K562 (cell line): Measurements from ENCODE around the gene PCDHGA5. TPM values are rescaled to one million over a fixed set of nuclear protein-coding genes. Genes with fewer than 3 reads are reported as not detected.

Experiments
- ATAC-seq: fragments of 200-7000 bp; cut with Tn5 transposase; 3 replicates; pipeline ENCODE4 v1.9.1; 2020; ENCODE audit warnings: moderate library complexity
- BruUV-seq: library from RNA; stranded (reverse); fragments of 400-500 nt; replicated peaks from 2 replicates; lab custom pipeline; 2021; lab: Mats Ljungman, UMichigan
- CTCF ChIA-PET: fragments of 300-600 bp; formaldehyde crosslinking; extraction: SDS; loops from one replicate; lab custom pipeline; 2021; ENCODE audit warnings: low intra/inter-chr PET ratio; lab: Yijun Ruan, JAX
- POLR2A ChIA-PET: fragments of 300-600, 350-650 bp; sonication (Branson Sonifier 250); formaldehyde crosslinking; extraction: SDS; loops from one replicate; lab custom pipeline; 2021; ENCODE audit warnings: antibody characterized with exemption, inconsistent platforms; lab: Yijun Ruan, JAX
- DNase-seq, 4 experiments: peaks; one replicate each; pipeline versions ENCODE4 v3.0.0 to v3.0.0-alpha.2; 2011 to 2018; ENCODE audit warnings: low spot score in 3 of 4, mixed read lengths in 3 of 4; ENCODE audit errors: extremely low read depth in 1 of 4
- FAIRE-seq: peaks from 2 replicates; lab custom pipeline; 2011; peaks lifted over from hg19 to GRCh38; lab: Jason Lieb, UNC
- H2AFZ ChIP-seq: 2 replicates; pipeline ENCODE4 v1.6.0; 2011; ENCODE audit warnings: low read depth, low read length, control low read depth, inconsistent platforms
- H3K27ac ChIP-seq: fragments of 200-600 bp; 3 replicates; pipeline ENCODE4 v1.8.0; 2011; ENCODE audit warnings: low read depth, mild to moderate bottlenecking, control low read depth, inconsistent platforms, low read length, moderate library complexity, mixed read lengths; ENCODE audit errors: extremely low read depth
- H3K27me3 ChIP-seq, 2 experiments: fragments of 300-600 bp in 1 of 2; 2 replicates in 1 of 2; 3 replicates in 1 of 2; pipeline versions ENCODE4 v1.6.0 to v1.8.0; 2011; ENCODE audit warnings: inconsistent platforms in 2 of 2, low read length in 2 of 2, mild to moderate bottlenecking in 1 of 2, mixed read lengths in 1 of 2, moderate library complexity in 1 of 2; ENCODE audit not compliant: control insufficient read depth in 2 of 2, insufficient read depth in 2 of 2
- H3K36me3 ChIP-seq: fragments of 300-600 bp; 3 replicates; pipeline ENCODE4 v1.8.0; 2011; ENCODE audit warnings: mild to moderate bottlenecking, low read length, inconsistent platforms; ENCODE audit not compliant: control insufficient read depth, insufficient read depth
- H3K4me1 ChIP-seq, 2 experiments: fragments of 200-600 bp in 1 of 2; replicated peaks in 1 of 2; 2 replicates in 1 of 2; 3 replicates in 1 of 2; pipeline versions ENCODE4 v1.5.1 to v1.8.0; 2011; ENCODE audit warnings: inconsistent platforms in 2 of 2, low read length in 2 of 2, mild to moderate bottlenecking in 1 of 2, mixed read lengths in 1 of 2, moderate library complexity in 1 of 2; ENCODE audit not compliant: control insufficient read depth in 2 of 2, insufficient read depth in 2 of 2
- H3K4me2 ChIP-seq: 2 replicates; pipeline ENCODE4 v1.6.1; 2011; ENCODE audit warnings: low read length, control low read depth, inconsistent platforms, mixed read lengths; ENCODE audit not compliant: insufficient read depth
- H3K4me3 ChIP-seq: fragments of 200-600 bp; sonication (generic), shearing (Covaris generic); 2 replicates; pipeline ENCODE4 v1.5.1; 2016; ENCODE audit warnings: control low read depth, inconsistent platforms
- H3K79me2 ChIP-seq: fragments of 200-600 bp; 3 replicates; pipeline ENCODE4 v1.8.0; 2011; ENCODE audit warnings: low read length, inconsistent platforms; ENCODE audit not compliant: control insufficient read depth, insufficient read depth
- H3K9ac ChIP-seq, 2 experiments: 2 replicates each; pipeline versions ENCODE4 v1.6.0 to v1.6.1; 2011; ENCODE audit warnings: low read depth in 2 of 2, low read length in 2 of 2, control low read depth in 1 of 2, inconsistent platforms in 1 of 2, mild to moderate bottlenecking in 1 of 2, mixed read lengths in 1 of 2; ENCODE audit not compliant: insufficient read depth in 1 of 2
- H3K9me1 ChIP-seq: one replicate; pipeline ENCODE4 v1.6.0; 2011; ENCODE audit warnings: inconsistent platforms, mild to moderate bottlenecking, low read length, moderate library complexity; ENCODE audit not compliant: control insufficient read depth, insufficient read depth
- H3K9me3 ChIP-seq: replicated peaks from 2 replicates; pipeline ENCODE4 v1.5.1; 2011; ENCODE audit warnings: low read depth, low read length, inconsistent platforms; ENCODE audit not compliant: control insufficient read depth, insufficient read depth
- H4K20me1 ChIP-seq: replicated peaks from 2 replicates; pipeline ENCODE4 v1.6.1; 2011; ENCODE audit warnings: low read length, inconsistent platforms, mixed read lengths; ENCODE audit not compliant: control insufficient read depth, insufficient read depth
- BCOR ChIP-seq: fragments of 450-650 bp; IDR thresholded peaks from 2 replicates; pipeline ENCODE4 v1.6.1; 2016
- BRCA1 ChIP-seq, 2 experiments: fragments of 450-650 bp in 1 of 2; sonication (generic) in 1 of 2; formaldehyde crosslinking in 1 of 2; IDR thresholded peaks; 2 replicates each; pipeline versions ENCODE4 v1.5.0 to v1.6.1; 2017 to 2020; ENCODE audit warnings: mild to moderate bottlenecking in 1 of 2, missing genetic modification reagents in 1 of 2
- ETS2 ChIP-seq: IDR thresholded peaks from 2 replicates; pipeline ENCODE4 v1.6.1; 2016; ENCODE audit warnings: borderline replicate concordance, missing genetic modification characterization, mild to moderate bottlenecking, moderate library complexity, missing compliant biosample characterization; ENCODE audit not compliant: poor library complexity, severe bottlenecking
- FOXA3 ChIP-seq, 2 experiments: fragments of 450-650 bp in 1 of 2; sonication (generic) in 1 of 2; formaldehyde crosslinking; IDR thresholded peaks in 1 of 2; conservative IDR thresholded peaks in 1 of 2; 2 replicates each; pipeline versions ENCODE4 v1.4.0 to v1.8.0; 2020 to 2022; ENCODE audit warnings: mild to moderate bottlenecking in 2 of 2, missing genetic modification reagents in 1 of 2
- HMGN3 ChIP-seq: IDR thresholded peaks from 2 replicates; pipeline ENCODE4 v1.6.1; 2011; ENCODE audit warnings: borderline replicate concordance, low read depth, mild to moderate bottlenecking, mixed read lengths, low read length; ENCODE audit not compliant: insufficient read length; ENCODE audit errors: extremely low read depth
- KLF1 ChIP-seq: fragments of 450-650 bp; IDR thresholded peaks from 2 replicates; pipeline ENCODE4 v1.6.1; 2016; ENCODE audit warnings: missing genetic modification characterization, missing compliant biosample characterization
- MTA2 ChIP-seq: fragments of 450-650 bp; IDR thresholded peaks from 2 replicates; pipeline ENCODE4 v1.6.1; 2016; ENCODE audit warnings: low read depth
- MXI1 ChIP-seq: IDR thresholded peaks from 2 replicates; pipeline ENCODE4 v1.6.1; 2011; ENCODE audit warnings: low read depth, mild to moderate bottlenecking, improper control_type of control experiment, low read length
- NCOA4 ChIP-seq: fragments of 450-650 bp; IDR thresholded peaks from 2 replicates; pipeline ENCODE4 v1.6.1; 2018; ENCODE audit warnings: mild to moderate bottlenecking; ENCODE audit not compliant: partially characterized antibody
- NFE2L1 ChIP-seq: fragments of 450-650 bp; IDR thresholded peaks from 2 replicates; pipeline ENCODE4 v1.6.1; 2016; ENCODE audit warnings: missing genetic modification characterization, low read depth, mild to moderate bottlenecking, missing compliant biosample characterization, moderate library complexity, borderline replicate concordance
- SAFB2 ChIP-seq: fragments of 200-400 bp; formaldehyde crosslinking; IDR thresholded peaks from 2 replicates; pipeline ENCODE4 v1.6.1; 2018; ENCODE audit warnings: borderline replicate concordance, low read length, low read depth, moderate library complexity; ENCODE audit not compliant: severe bottlenecking
- SMARCA4 ChIP-seq: fragments of 450-650 bp; IDR thresholded peaks from 2 replicates; pipeline ENCODE4 v1.6.1; 2016
- SP1 ChIP-seq: sonication (generic); formaldehyde crosslinking; IDR thresholded peaks from 2 replicates; pipeline ENCODE4 v1.8.1; 2022; ENCODE audit warnings: mild to moderate bottlenecking, missing genetic modification reagents
- WGBS: fragments of 100-300 bp; shearing (Covaris generic); methylation state at CpG from one replicate; pipeline ENCODE4 v1.1.6; 2016; ENCODE audit warnings: low coverage, mixed read lengths; ENCODE audit not compliant: insufficient coverage; ENCODE audit errors: missing lambda C conversion rate; 5-methylcytosine and 5-hydroxymethylcytosine counted together
- in situ Hi-C: fragments of 300-500 bp; cut with MboI; formaldehyde crosslinking; loops from 4 replicates; pipeline ENCODE4 v1.15.0; 2018; ENCODE audit warnings: inconsistent platforms, mixed read lengths
- intact Hi-C: fragments of 100-400 bp; cut with micrococcal nuclease; formaldehyde crosslinking; loops from 2 replicates; pipeline ENCODE4 v1.14.2; 2022
- polyA plus RNA-seq, 8 experiments: library from polyadenylated mRNA; depleted of rRNA in 4 of 8; stranded (reverse) in 5 of 8; unstranded in 3 of 8; fragments of >200 nt; fragmentation: Nextera tagmentation in 2 of 8; fragmentation: Illumina TruSeq in 1 of 8; extraction: Ambion mirVana in 2 of 8; extraction: Trizol in 1 of 8; gene quantifications; 2 replicates each; pipeline versions ENCODE4 v1.2.1 to v1.2.3, GENCODE V29; 2011 to 2014; ENCODE audit warnings: inconsistent platforms in 1 of 8, missing spikeins in 1 of 8
- total RNA-seq, 7 experiments: library from RNA; depleted of rRNA in 6 of 7; stranded (reverse); fragments of >200 nt in 6 of 7; fragmentation: Illumina TruSeq in 2 of 7; extraction: Trizol in 2 of 7; gene quantifications; 2 replicates each; pipeline versions ENCODE4 v1.2.1 to v1.2.3, GENCODE V29; 2011 to 2021; ENCODE audit warnings: low replicate concordance in 1 of 7
- TF ChIP-seq, protein P1 (sequence below): fragments of 450-650 bp; IDR thresholded peaks from 2 replicates; pipeline ENCODE4 v1.6.1; 2018; ENCODE audit warnings: mild to moderate bottlenecking, low read depth; ENCODE audit not compliant: partially characterized antibody
- TF ChIP-seq, protein P2 (sequence below): fragments of 450-650 bp; IDR thresholded peaks from 2 replicates; pipeline ENCODE4 v1.6.1; 2017; ENCODE audit warnings: antibody characterized with exemption, mild to moderate bottlenecking

PCDHGA5 gene
- total and polyA plus RNA-seq, 9 of the 15 experiments (the other 6 are each of a cell fraction or from before 2014, with no cell fraction given): 0.01 to 0.18 (median 0.12) TPM; not detected in 1

DNA sequence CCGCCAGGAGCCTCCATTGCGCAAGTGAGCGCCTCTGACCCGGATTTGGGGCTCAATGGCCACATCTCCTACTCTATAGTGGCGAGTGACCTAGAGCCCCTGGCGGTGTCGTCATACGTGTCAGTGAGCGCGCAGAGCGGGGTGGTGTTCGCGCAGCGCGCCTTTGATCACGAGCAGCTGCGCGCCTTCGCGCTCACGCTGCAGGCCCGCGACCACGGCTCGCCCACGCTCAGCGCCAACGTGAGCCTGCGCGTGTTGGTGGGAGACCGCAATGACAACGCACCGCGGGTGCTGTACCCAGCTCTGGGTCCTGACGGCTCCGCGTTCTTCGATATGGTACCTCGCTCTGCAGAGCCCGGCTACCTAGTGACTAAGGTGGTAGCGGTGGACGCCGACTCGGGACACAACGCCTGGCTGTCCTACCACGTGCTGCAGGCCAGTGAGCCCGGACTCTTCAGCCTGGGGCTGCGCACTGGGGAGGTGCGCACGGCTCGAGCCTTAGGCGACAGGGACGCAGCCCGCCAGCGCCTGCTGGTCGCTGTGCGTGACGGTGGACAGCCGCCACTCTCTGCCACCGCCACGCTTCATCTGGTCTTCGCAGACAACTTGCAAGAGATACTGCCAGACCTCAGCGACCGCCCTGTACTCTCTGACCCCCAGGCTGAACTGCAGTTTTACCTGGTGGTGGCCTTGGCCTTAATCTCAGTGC lies 45.8 kb downstream of the PCDHGA5 start (continued):
- TF ChIP-seq, protein P1, sequence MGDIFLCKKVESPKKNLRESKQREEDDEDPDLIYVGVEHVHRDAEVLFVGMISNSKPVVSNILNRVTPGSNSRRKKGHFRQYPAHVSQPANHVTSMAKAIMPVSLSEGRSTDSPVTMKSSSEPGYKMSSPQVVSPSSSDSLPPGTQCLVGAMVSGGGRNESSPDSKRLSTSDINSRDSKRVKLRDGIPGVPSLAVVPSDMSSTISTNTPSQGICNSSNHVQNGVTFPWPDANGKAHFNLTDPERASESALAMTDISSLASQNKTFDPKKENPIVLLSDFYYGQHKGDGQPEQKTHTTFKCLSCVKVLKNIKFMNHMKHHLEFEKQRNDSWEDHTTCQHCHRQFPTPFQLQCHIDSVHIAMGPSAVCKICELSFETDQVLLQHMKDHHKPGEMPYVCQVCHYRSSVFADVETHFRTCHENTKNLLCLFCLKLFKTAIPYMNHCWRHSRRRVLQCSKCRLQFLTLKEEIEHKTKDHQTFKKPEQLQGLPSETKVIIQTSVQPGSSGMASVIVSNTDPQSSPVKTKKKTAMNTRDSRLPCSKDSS: no peak
- no peak for TF ChIP-seq SMARCA4

DNA sequence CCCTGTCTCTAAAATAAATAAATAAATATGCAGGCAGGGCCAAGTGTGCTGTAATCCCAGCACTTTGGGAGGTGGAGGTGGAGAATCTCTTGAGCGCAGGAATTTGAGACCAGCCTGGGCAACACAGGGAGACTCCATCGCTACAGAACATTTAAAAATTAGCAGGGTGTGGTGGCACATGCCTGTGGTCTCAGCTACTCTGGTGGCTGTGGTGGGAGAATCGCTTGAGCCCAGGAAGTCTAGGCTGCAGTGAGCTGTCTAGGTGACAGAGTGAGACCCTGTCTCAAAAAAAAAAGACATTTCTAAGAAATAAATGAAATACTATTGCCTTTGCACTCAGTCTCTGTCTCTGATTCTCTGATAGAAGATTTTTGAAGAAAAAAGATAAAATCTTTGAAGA lies 47.6 kb downstream of the PCDHGA5 start:
- intact Hi-C loops (loop anchor here (5.0 kb wide), 1 partner anchor 111 kb away; no protein-coding TSS in a partner anchor), in situ Hi-C loops (no loop called here)
- Histone ChIP-seq H3K79me2 (no peaks in the 10 kb centered on the region), H4K20me1 (no peaks in the 10 kb centered on the region), H3K27me3 (peaks cover 7 to 33% of the 10 kb centered on the region in 2 experiments; a peak in 4 of 5 replicates), H3K4me3 (no peak overlapping the region), H3K9me3 (no peaks in the 10 kb centered on the region; the same call in 1 of the 2 replicates), H3K9ac (no peak overlapping the region), H3K27ac (no peak overlapping the region), H3K36me3 (no peaks in the 10 kb centered on the region), H3K9me1 (no peaks in the 10 kb centered on the region), H3K4me1 (peaks cover 0 to 25% of the 10 kb centered on the region in 2 experiments; a peak in 2 of 5 replicates), H3K4me2 (no peak overlapping the region), H2AFZ (no peak overlapping the region)
- POLR2A ChIA-PET: no interaction called here
- ATAC-seq (no peak), DNase-seq (no peak), FAIRE-seq (no peak)
- CTCF ChIA-PET: interaction anchor here (1.4 kb wide), 1 partner anchor 113 kb away, joined by 3 read pairs; no protein-coding TSS in a partner anchor
- no TSS peak for BruUV-seq
- 0% methylated on average over 3 of the region's 3 CpGs for WGBS
- no peak for TF ChIP-seq NFE2L1 (tag)
- TF ChIP-seq SAFB2: no peak
- no peak for TF ChIP-seq ETS2
- TF ChIP-seq KLF1: no peak
- no peak for TF ChIP-seq BRCA1 (IDR thresholded peaks at IDR 0.05)
- no peak for TF ChIP-seq BRCA1 (CRISPR knock-in tag; IDR thresholded peaks at IDR 0.05)
- TF ChIP-seq MTA2: no peak
- no peak for TF ChIP-seq NCOA4
- no peak for TF ChIP-seq SP1 (CRISPR knock-in tag)
- no peak for TF ChIP-seq BCOR
- TF ChIP-seq HMGN3: no peak
- TF ChIP-seq MXI1: no peak
- TF ChIP-seq FOXA3 (CRISPR knock-in tag; conservative IDR thresholded peaks at IDR 0.05 in 1 of 2, IDR thresholded peaks at IDR 0.05 in 1 of 2): no peak
- TF ChIP-seq, protein P2, sequence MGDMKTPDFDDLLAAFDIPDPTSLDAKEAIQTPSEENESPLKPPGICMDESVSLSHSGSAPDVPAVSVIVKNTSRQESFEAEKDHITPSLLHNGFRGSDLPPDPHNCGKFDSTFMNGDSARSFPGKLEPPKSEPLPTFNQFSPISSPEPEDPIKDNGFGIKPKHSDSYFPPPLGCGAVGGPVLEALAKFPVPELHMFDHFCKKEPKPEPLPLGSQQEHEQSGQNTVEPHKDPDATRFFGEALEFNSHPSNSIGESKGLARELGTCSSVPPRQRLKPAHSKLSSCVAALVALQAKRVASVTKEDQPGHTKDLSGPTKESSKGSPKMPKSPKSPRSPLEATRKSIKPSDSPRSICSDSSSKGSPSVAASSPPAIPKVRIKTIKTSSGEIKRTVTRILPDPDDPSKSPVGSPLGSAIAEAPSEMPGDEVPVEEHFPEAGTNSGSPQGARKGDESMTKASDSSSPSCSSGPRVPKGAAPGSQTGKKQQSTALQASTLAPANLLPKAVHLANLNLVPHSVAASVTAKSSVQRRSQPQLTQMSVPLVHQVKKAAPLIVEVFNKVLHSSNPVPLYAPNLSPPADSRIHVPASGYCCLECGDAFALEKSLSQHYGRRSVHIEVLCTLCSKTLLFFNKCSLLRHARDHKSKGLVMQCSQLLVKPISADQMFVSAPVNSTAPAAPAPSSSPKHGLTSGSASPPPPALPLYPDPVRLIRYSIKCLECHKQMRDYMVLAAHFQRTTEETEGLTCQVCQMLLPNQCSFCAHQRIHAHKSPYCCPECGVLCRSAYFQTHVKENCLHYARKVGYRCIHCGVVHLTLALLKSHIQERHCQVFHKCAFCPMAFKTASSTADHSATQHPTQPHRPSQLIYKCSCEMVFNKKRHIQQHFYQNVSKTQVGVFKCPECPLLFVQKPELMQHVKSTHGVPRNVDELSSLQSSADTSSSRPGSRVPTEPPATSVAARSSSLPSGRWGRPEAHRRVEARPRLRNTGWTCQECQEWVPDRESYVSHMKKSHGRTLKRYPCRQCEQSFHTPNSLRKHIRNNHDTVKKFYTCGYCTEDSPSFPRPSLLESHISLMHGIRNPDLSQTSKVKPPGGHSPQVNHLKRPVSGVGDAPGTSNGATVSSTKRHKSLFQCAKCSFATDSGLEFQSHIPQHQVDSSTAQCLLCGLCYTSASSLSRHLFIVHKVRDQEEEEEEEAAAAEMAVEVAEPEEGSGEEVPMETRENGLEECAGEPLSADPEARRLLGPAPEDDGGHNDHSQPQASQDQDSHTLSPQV: no peak
